ENCODE results near the gene PACSIN2. TPM values are rescaled to one million over a fixed set of nuclear protein-coding genes. Genes with fewer than 3 reads are reported as not detected.
A peak's percentile ranks its signal among the peaks of the same experiment; 100 is the strongest.

PACSIN2 gene
- polyA plus RNA-seq, 2 of the 4 experiments (the other 2 are of a cell fraction): 60.3 to 94.0 TPM

DNA sequence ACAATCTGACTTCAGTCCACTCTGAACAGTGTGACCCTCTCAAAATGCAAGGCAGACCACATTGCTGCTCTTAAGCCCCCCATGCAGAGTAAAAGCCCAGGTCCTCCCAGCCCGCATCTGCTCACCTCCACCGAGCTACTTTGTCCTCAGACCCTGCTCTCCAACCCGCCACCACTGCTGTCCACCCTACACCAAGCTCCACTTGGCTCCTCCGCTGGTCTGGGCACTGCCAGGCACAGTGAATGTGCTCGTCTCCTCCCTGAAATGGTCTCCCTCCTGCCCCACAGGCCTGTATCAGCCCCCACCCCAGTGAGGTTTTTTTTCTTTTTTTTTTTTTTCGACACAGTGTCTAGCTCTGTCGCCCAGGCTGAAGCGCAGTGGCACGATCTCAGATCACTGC lies 90.5 kb downstream of the PACSIN2 start:
- TF ChIP-seq JUNB (IDR thresholded peaks at IDR 0.05): no peak
- TF ChIP-seq, protein P1, sequence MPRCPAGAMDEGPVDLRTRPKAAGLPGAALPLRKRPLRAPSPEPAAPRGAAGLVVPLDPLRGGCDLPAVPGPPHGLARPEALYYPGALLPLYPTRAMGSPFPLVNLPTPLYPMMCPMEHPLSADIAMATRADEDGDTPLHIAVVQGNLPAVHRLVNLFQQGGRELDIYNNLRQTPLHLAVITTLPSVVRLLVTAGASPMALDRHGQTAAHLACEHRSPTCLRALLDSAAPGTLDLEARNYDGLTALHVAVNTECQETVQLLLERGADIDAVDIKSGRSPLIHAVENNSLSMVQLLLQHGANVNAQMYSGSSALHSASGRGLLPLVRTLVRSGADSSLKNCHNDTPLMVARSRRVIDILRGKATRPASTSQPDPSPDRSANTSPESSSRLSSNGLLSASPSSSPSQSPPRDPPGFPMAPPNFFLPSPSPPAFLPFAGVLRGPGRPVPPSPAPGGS (IDR thresholded peaks at IDR 0.05): no peak
- TF ChIP-seq NPAS2 (CRISPR knock-in tag; IDR thresholded peaks at IDR 0.05; ENCODE audit: borderline replicate concordance): no peak
- no peak for TF ChIP-seq EP300 (IDR thresholded peaks at IDR 0.05)
- TF ChIP-seq FOSB (CRISPR knock-in tag; IDR thresholded peaks at IDR 0.05): no peak
- no peak for TF ChIP-seq TFCP2L1 (CRISPR knock-in tag; IDR thresholded peaks at IDR 0.05)
- TF ChIP-seq ZC3H11A (IDR thresholded peaks at IDR 0.05): no peak
- no peak for TF ChIP-seq HOXB13 (CRISPR knock-in tag; IDR thresholded peaks at IDR 0.05; ENCODE audit: low read depth)
- no peak for TF ChIP-seq CBX2 (IDR thresholded peaks at IDR 0.05; ENCODE audit: borderline replicate concordance, low read depth)
- TF ChIP-seq RAD21 (conservative IDR thresholded peaks at IDR 0.05 in 1 of 2, IDR thresholded peaks at IDR 0.05 in 1 of 2): no peak
- no peak for TF ChIP-seq NFE2L2 (conservative IDR thresholded peaks at IDR 0.05; ENCODE audit: low read length)
- no peak for TF ChIP-seq CEBPB (IDR thresholded peaks at IDR 0.05)
- no peak for TF ChIP-seq PHF8 (IDR thresholded peaks at IDR 0.05; ENCODE audit: borderline replicate concordance, low read depth)
- TF ChIP-seq HOXA7 (CRISPR knock-in tag; IDR thresholded peaks at IDR 0.05): no peak
- no peak for TF ChIP-seq POLR2A (IDR thresholded peaks at IDR 0.05; ENCODE audit: low read length)
- TF ChIP-seq MYC (IDR thresholded peaks at IDR 0.05; ENCODE audit: borderline replicate concordance, low read length): no peak
- TF ChIP-seq FOXS1 (CRISPR knock-in tag; IDR thresholded peaks at IDR 0.05): no peak
- TF ChIP-seq POLR2AphosphoS2 (conservative IDR thresholded peaks at IDR 0.05; ENCODE audit: low read length): no peak
- Histone ChIP-seq H3K4me2 (no peak overlapping the region), H3K4me3 (no peak overlapping the region), H3K4me1 (peaks cover 81% of the 10 kb centered on the region), H3K27ac (peak overlapping the region; percentile 52 to 71; a peak in 4 of 6 replicates), H3K9me3 (no peaks in the 10 kb centered on the region)
- POLR2A ChIA-PET: no interaction called here
- DNase-seq (ENCODE audit: low read depth in 1 of 2, low spot score in 1 of 2): no peak
- CTCF ChIA-PET: interaction anchor here (0.5 to 2.0 kb wide), 5 partner anchors 9 to 248 kb away, joined by 3 to 4 read pairs (median 3); no protein-coding TSS in a partner anchor
- FAIRE-seq: no peak
- ATAC-seq: no peak
- 95% methylated on average over 8 of the region's 9 CpGs for WGBS (ENCODE audit: missing lambda C conversion rate)

DNA sequence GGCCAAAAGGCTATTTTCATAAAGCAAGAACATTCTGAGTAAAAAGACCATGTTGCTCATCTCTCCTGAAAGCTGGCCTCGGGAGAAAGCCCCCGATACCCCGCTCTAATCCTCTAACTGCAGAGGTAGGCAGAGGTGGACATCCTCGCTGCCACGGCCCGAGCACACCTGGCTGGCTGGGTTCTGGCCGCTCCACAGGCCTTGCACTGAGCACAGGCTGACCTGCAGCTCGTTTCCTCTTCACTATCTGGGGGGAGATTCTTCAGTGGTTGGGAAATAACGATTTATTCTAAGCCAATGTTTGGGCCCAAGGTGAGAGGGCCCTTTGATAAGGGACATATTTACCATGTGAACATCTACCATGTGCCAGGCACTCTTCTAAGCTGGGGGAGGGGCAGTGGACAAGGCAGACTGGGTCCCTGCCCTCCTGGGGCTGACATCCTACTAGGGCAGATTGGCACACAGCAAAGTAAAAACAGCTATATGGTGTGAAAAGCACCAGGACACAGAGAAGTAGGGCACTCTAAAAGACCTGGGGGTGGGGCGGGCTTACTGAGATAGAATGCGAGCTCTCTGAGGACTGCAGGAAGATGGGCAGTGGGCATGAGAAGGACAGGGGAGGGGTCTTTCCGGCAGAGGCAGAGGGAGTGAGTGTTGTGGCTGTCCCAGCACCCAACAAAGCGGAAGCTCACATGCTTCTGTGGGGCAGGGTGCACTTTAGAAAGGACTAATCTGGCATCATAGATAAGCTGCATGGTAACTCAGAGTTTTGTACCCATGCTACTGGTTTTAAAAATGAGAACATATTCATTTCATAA lies 92.4 kb downstream of the PACSIN2 start:
- peak; percentile 20 to 30; a peak in 3 of 6 replicates for ATAC-seq
- CTCF ChIA-PET: interaction anchor here (0.7 to 1.8 kb wide), 9 partner anchors 9 to 138 kb away, joined by 3 to 8 read pairs (median 3); no protein-coding TSS in a partner anchor
- Histone ChIP-seq H3K27ac (peak overlapping the region; percentile 87 to 92), H3K9me3 (no peaks in the 10 kb centered on the region), H3K4me1 (peaks cover 90% of the 10 kb centered on the region), H3K4me2 (peak overlapping the region; percentile 83), H3K4me3 (no peak overlapping the region)
- DNase-seq (ENCODE audit: low read depth in 1 of 2, low spot score in 1 of 2): no peak
- TF ChIP-seq GATA3 (IDR thresholded peaks at IDR 0.05; ENCODE audit: borderline replicate concordance): no peak
- TF ChIP-seq, protein P1 (IDR thresholded peaks at IDR 0.05): no peak
- no peak for TF ChIP-seq RAD21 (conservative IDR thresholded peaks at IDR 0.05 in 1 of 2, IDR thresholded peaks at IDR 0.05 in 1 of 2)
- TF ChIP-seq, protein P2, sequence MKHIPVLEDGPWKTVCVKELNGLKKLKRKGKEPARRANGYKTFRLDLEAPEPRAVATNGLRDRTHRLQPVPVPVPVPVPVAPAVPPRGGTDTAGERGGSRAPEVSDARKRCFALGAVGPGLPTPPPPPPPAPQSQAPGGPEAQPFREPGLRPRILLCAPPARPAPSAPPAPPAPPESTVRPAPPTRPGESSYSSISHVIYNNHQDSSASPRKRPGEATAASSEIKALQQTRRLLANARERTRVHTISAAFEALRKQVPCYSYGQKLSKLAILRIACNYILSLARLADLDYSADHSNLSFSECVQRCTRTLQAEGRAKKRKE (CRISPR knock-in tag; IDR thresholded peaks at IDR 0.05; ENCODE audit: low read depth): no peak
- TF ChIP-seq, protein P3, sequence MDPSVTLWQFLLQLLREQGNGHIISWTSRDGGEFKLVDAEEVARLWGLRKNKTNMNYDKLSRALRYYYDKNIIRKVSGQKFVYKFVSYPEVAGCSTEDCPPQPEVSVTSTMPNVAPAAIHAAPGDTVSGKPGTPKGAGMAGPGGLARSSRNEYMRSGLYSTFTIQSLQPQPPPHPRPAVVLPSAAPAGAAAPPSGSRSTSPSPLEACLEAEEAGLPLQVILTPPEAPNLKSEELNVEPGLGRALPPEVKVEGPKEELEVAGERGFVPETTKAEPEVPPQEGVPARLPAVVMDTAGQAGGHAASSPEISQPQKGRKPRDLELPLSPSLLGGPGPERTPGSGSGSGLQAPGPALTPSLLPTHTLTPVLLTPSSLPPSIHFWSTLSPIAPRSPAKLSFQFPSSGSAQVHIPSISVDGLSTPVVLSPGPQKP (IDR thresholded peaks at IDR 0.05; ENCODE audit: low read depth, low read length): no peak
- TF ChIP-seq KDM1A (IDR thresholded peaks at IDR 0.05; ENCODE audit: low read depth): no peak
- no peak for TF ChIP-seq CEBPB (IDR thresholded peaks at IDR 0.05)
- TF ChIP-seq, protein P4, sequence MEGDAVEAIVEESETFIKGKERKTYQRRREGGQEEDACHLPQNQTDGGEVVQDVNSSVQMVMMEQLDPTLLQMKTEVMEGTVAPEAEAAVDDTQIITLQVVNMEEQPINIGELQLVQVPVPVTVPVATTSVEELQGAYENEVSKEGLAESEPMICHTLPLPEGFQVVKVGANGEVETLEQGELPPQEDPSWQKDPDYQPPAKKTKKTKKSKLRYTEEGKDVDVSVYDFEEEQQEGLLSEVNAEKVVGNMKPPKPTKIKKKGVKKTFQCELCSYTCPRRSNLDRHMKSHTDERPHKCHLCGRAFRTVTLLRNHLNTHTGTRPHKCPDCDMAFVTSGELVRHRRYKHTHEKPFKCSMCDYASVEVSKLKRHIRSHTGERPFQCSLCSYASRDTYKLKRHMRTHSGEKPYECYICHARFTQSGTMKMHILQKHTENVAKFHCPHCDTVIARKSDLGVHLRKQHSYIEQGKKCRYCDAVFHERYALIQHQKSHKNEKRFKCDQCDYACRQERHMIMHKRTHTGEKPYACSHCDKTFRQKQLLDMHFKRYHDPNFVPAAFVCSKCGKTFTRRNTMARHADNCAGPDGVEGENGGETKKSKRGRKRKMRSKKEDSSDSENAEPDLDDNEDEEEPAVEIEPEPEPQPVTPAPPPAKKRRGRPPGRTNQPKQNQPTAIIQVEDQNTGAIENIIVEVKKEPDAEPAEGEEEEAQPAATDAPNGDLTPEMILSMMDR (IDR thresholded peaks at IDR 0.05): no peak
- TF ChIP-seq TFCP2L1 (CRISPR knock-in tag; IDR thresholded peaks at IDR 0.05): no peak
- no peak for TF ChIP-seq RNF2 (IDR thresholded peaks at IDR 0.05; ENCODE audit: borderline replicate concordance, low read depth)
- TF ChIP-seq SREBF2 (IDR thresholded peaks at IDR 0.05): no peak
- TF ChIP-seq CBX8 (IDR thresholded peaks at IDR 0.05): no peak
- no peak for TF ChIP-seq NPAS2 (CRISPR knock-in tag; IDR thresholded peaks at IDR 0.05; ENCODE audit: borderline replicate concordance)
- TF ChIP-seq HOXB5 (CRISPR knock-in tag; IDR thresholded peaks at IDR 0.05): no peak
- FAIRE-seq: no peak
- POLR2A ChIA-PET: interaction anchor here (0.9 to 1.5 kb wide), 3 partner anchors 11 to 308 kb away, joined by 3 to 5 read pairs (median 3); partner anchors contain the start of gene POLDIP3
- WGBS (ENCODE audit: missing lambda C conversion rate): 76% methylated on average over 13 of the region's 13 CpGs

Data from A549 (cell line).